Prostate gland (tissue), 2 donors: ENCODE data around the gene XPR1.

Source experiments
- CTCF ChIP-seq, 4 experiments: fragments of 200-600 bp in 2 of 4; fragments of 450-650 bp in 2 of 4; sonication (generic) in 2 of 4; IDR thresholded peaks; 1 replicate in 3 of 4; 2 replicates in 1 of 4; pipeline ENCODE4 v1.5.1; 2016 to 2019; ENCODE audit warnings: antibody characterized with exemption in 4 of 4, mild to moderate bottlenecking in 2 of 4, moderate library complexity in 2 of 4
- POLR2A ChIP-seq: fragments of 450-650 bp; IDR thresholded peaks from one replicate; pipeline ENCODE4 v1.6.1; 2016; ENCODE audit warnings: antibody characterized with exemption, mild to moderate bottlenecking
- POLR2AphosphoS5 ChIP-seq: sonication (generic); formaldehyde crosslinking; IDR thresholded peaks from one replicate; pipeline ENCODE4 v1.6.1; 2017; ENCODE audit warnings: antibody characterized with exemption

GRCh38 chr1:180734366-180734765, 102.5 kb downstream of the XPR1 start:
- TF ChIP-seq POLR2A = no peak
- no peak for TF ChIP-seq CTCF (IDR thresholded peaks at IDR 0.05)
- TF ChIP-seq POLR2AphosphoS5 = no peak
